ENCODE measurements around the gene MAD1L1. TPM values are rescaled to one million over a fixed set of nuclear protein-coding genes. Genes with fewer than 3 reads are reported as not detected.

Gene MAD1L1
- total RNA-seq, 1 experiment from 2014 or later = 38.5 TPM

- H3K9me3 ChIP-seq (ENCODE audit: control insufficient read depth in 1 of 2, insufficient read depth in 1 of 2, low read depth in 1 of 2, low read length in 2 of 2) = no peaks in the 10 kb centered on the region
- no TSS peak for BruUV-seq (replicated peaks)
- no peaks in the 10 kb centered on the region for H3K36me3 ChIP-seq (ENCODE audit: control insufficient read depth in 1 of 2, insufficient read depth in 2 of 2, low read length in 2 of 2)
- ChIA-PET POLR2A (no interaction called here), CTCF (no interaction called here), RAD21 (ENCODE audit: low non-redundant PET in 1 of 2, low total read pairs in 2 of 2, uncharacterized antibody in 2 of 2, unreplicated experiment in 2 of 2) (no interaction called here)
- no peak overlapping the region for H2AFZ ChIP-seq (ENCODE audit: low read depth, low read length, poor library complexity, severe bottlenecking)
- no peak overlapping the region for H3K9ac ChIP-seq (ENCODE audit: low read length)
- H3K4me1 ChIP-seq (ENCODE audit: control insufficient read depth in 1 of 2, insufficient read depth in 2 of 2, low read length in 2 of 2) = no peaks in the 10 kb centered on the region
- DNase-seq (ENCODE audit: low read depth, low spot score) = no peak
- no peak overlapping the region for H3K4me2 ChIP-seq (ENCODE audit: low read length)
- H3K27ac ChIP-seq (ENCODE audit: low read depth, low read length) = no peak overlapping the region
- H4K20me1 ChIP-seq (ENCODE audit: insufficient read depth) = no peaks in the 10 kb centered on the region
- H3K9me2 ChIP-seq (ENCODE audit: insufficient read depth) = no peaks in the 10 kb centered on the region
- intact Hi-C loops (cut with micrococcal nuclease) = no loop called here
- no peaks in the 10 kb centered on the region for H3K79me2 ChIP-seq (ENCODE audit: insufficient read depth, low read length)
- no peak for ATAC-seq
- H3K4me3 ChIP-seq (replicated peaks in 1 of 2; ENCODE audit: low read depth in 1 of 2, low read length in 2 of 2) = no peak overlapping the region
- no peak for TF ChIP-seq EZH2phosphoT487 (IDR thresholded peaks at IDR 0.05; ENCODE audit: borderline replicate concordance)
- TF ChIP-seq REST (IDR thresholded peaks at IDR 0.05; ENCODE audit: low read depth) = no peak
- no peak for TF ChIP-seq POLR2A (IDR thresholded peaks at IDR 0.05; ENCODE audit: borderline replicate concordance, extremely low read depth, insufficient read depth, insufficient read length)
- no peak for TF ChIP-seq ZFX (IDR thresholded peaks at IDR 0.05)
- TF ChIP-seq CBX3 (IDR thresholded peaks at IDR 0.05; ENCODE audit: low read depth) = no peak
- no peak for TF ChIP-seq ELF1 (IDR thresholded peaks at IDR 0.05; ENCODE audit: borderline replicate concordance, low read depth)
- TF ChIP-seq, protein P1, sequence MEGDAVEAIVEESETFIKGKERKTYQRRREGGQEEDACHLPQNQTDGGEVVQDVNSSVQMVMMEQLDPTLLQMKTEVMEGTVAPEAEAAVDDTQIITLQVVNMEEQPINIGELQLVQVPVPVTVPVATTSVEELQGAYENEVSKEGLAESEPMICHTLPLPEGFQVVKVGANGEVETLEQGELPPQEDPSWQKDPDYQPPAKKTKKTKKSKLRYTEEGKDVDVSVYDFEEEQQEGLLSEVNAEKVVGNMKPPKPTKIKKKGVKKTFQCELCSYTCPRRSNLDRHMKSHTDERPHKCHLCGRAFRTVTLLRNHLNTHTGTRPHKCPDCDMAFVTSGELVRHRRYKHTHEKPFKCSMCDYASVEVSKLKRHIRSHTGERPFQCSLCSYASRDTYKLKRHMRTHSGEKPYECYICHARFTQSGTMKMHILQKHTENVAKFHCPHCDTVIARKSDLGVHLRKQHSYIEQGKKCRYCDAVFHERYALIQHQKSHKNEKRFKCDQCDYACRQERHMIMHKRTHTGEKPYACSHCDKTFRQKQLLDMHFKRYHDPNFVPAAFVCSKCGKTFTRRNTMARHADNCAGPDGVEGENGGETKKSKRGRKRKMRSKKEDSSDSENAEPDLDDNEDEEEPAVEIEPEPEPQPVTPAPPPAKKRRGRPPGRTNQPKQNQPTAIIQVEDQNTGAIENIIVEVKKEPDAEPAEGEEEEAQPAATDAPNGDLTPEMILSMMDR (IDR thresholded peaks at IDR 0.05 in 2 of 3, conservative IDR thresholded peaks at IDR 0.05 in 1 of 3; ENCODE audit: borderline replicate concordance in 1 of 3, insufficient read depth in 1 of 3, low read depth in 2 of 3, low read length in 2 of 3) = no peak
- TF ChIP-seq EZH2 (IDR thresholded peaks at IDR 0.05) = no peak
- TF ChIP-seq, protein P2, sequence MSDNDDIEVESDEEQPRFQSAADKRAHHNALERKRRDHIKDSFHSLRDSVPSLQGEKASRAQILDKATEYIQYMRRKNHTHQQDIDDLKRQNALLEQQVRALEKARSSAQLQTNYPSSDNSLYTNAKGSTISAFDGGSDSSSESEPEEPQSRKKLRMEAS (IDR thresholded peaks at IDR 0.05) = no peak
- TF ChIP-seq YY1 (IDR thresholded peaks at IDR 0.05; ENCODE audit: extremely low read depth, insufficient replicate concordance, low read depth, low read length) = no peak
- no peak for TF ChIP-seq FOSL1 (IDR thresholded peaks at IDR 0.05; ENCODE audit: low read depth)
- TF ChIP-seq ZBTB33 (IDR thresholded peaks at IDR 0.05; ENCODE audit: extremely low read depth, insufficient replicate concordance, low read length) = no peak
- TF ChIP-seq SIN3A (IDR thresholded peaks at IDR 0.05; ENCODE audit: low read depth) = no peak
- TF ChIP-seq CEBPB (IDR thresholded peaks at IDR 0.05; ENCODE audit: low read depth) = no peak
- no peak for TF ChIP-seq ZNF274 (IDR thresholded peaks at IDR 0.05; ENCODE audit: low read depth, low read length)
- TF ChIP-seq POLR2AphosphoS5 (IDR thresholded peaks at IDR 0.05; ENCODE audit: low read depth, low read length) = no peak
- no peak for TF ChIP-seq EGR1 (IDR thresholded peaks at IDR 0.05; ENCODE audit: low read depth)
- no peak for TF ChIP-seq TCF7L2 (IDR thresholded peaks at IDR 0.05; ENCODE audit: borderline replicate concordance, extremely low read depth, insufficient read depth, insufficient read length)
- no peaks in the 10 kb centered on the region for H3K27me3 ChIP-seq (ENCODE audit: insufficient read depth, low read length)
These were observed 421.5 kb downstream of the MAD1L1 start for GRCh38 chr7:1810961-1811849.
